Breast epithelium (tissue), 4 donors: ENCODE measurements around the gene UTP15. TPM values are rescaled to one million over a fixed set of nuclear protein-coding genes. Genes with fewer than 3 reads are reported as not detected.

Experiments used
- DNase-seq, 2 donors: peaks; one replicate each; pipeline ENCODE4 v3.0.0-alpha.2; 2019; ENCODE audit warnings: low spot score in 2 of 2
- H3K27ac ChIP-seq, 2 donors: fragments of 200-600 bp; sonication (generic) in 1 of 2; one replicate each; pipeline ENCODE4 v1.5.1; 2016 to 2019; ENCODE audit warnings: mild to moderate bottlenecking in 1 of 2
- H3K27me3 ChIP-seq, 2 donors: fragments of 200-600 bp; sonication (generic) in 1 of 2; one replicate each; pipeline versions ENCODE4 v1.5.1 to v1.6.0; 2017 to 2019; ENCODE audit warnings: control low read depth in 1 of 2, mild to moderate bottlenecking in 1 of 2
- H3K36me3 ChIP-seq: fragments of 200-600 bp; one replicate; pipeline ENCODE4 v1.5.1; 2019
- H3K4me1 ChIP-seq, 2 donors: fragments of 200-600 bp; sonication (generic); one replicate each; pipeline ENCODE4 v1.5.1; 2016 to 2019; ENCODE audit warnings: control low read depth in 1 of 2
- H3K4me3 ChIP-seq, 3 donors: fragments of 200-600 bp; sonication (generic); 1 replicate in 2 of 3; 2 replicates in 1 of 3; pipeline ENCODE4 v1.5.1; 2016 to 2019; ENCODE audit warnings: mild to moderate bottlenecking in 3 of 3, moderate library complexity in 2 of 3
- H3K9me3 ChIP-seq, 2 donors: fragments of 200-600 bp; sonication (generic) in 1 of 2; one replicate each; pipeline ENCODE4 v1.5.1; 2016 to 2019; ENCODE audit warnings: control low read depth in 1 of 2
- CTCF ChIP-seq, 3 donors: fragments of 450-650 bp; IDR thresholded peaks; one replicate each; pipeline ENCODE4 v1.5.1; 2016 to 2017; ENCODE audit warnings: antibody characterized with exemption in 3 of 3, mild to moderate bottlenecking in 3 of 3, moderate library complexity in 3 of 3
- POLR2A ChIP-seq: fragments of 450-650 bp; IDR thresholded peaks from one replicate; pipeline ENCODE4 v1.6.1; 2016; ENCODE audit warnings: antibody characterized with exemption, mild to moderate bottlenecking, moderate library complexity
- POLR2AphosphoS5 ChIP-seq, 3 donors: sonication (generic); formaldehyde crosslinking; IDR thresholded peaks; one replicate each; pipeline ENCODE4 v1.6.1; 2017; ENCODE audit warnings: antibody characterized with exemption in 3 of 3
- intact Hi-C: fragments of 100-400 bp; cut with DNase I; formaldehyde crosslinking; loops from one replicate; pipeline ENCODE4 v1.15.1; 2023; ENCODE audit warnings: low total_unique reads
- total RNA-seq, 3 donors: library from RNA; depleted of rRNA; stranded (reverse); fragments of >200 nt; gene quantifications; one replicate each; pipeline ENCODE4 v1.1.0, GENCODE V29; 2016

UTP15 gene
- total RNA-seq, 3 donors from 2014 or later, result 38.7 to 61.6 (median 39.0) TPM

GRCh38 chr5:73625372-73625943, 59.9 kb downstream of the UTP15 start:
- Histone ChIP-seq H3K27me3 (no peaks in the 10 kb centered on the region), H3K27ac (peak overlapping the region; percentile 83), H3K36me3 (no peaks in the 10 kb centered on the region), H3K9me3 (no peaks in the 10 kb centered on the region), H3K4me1 (peaks cover 0 to 3% of the 10 kb centered on the region in 2 donors), H3K4me3 (peak overlapping the region; percentile 54 to 83 (median 70))
- DNase-seq, result peak in 1 of 2 donors; percentile 51
- intact Hi-C loops, result no loop called here
- TF ChIP-seq POLR2AphosphoS5 (IDR thresholded peaks at IDR 0.05) (no peak), POLR2A (no peak), CTCF (IDR thresholded peaks at IDR 0.05) (no peak)

- Histone ChIP-seq H3K27me3 (no peaks in the 10 kb centered on the region), H3K36me3 (no peaks in the 10 kb centered on the region), H3K4me1 (peaks cover 0 to 3% of the 10 kb centered on the region in 2 donors), H3K9me3 (no peaks in the 10 kb centered on the region), H3K4me3 (peak within 1 kb of the TSS; percentile 54 to 83 (median 70)), H3K27ac (peak within 1 kb of the TSS; percentile 83)
- peak; percentile 23 to 64 for DNase-seq
- intact Hi-C loops, result no loop called here
- TF ChIP-seq POLR2AphosphoS5 (IDR thresholded peaks at IDR 0.05), result no peak
- no peak for TF ChIP-seq CTCF (IDR thresholded peaks at IDR 0.05)
- TF ChIP-seq POLR2A, result no peak
These were observed 60.6 kb downstream of the UTP15 start, which contains the start of gene ARHGEF28 for GRCh38 chr5:73625944-73626811. TSS of gene ARHGEF28 (plus strand) at chr5:73626196. CDS start at chr5:73684852, 58,656 bp downstream.

- peak overlapping the region; percentile 83 for H3K27ac ChIP-seq
- intact Hi-C loops, result no loop called here
- no peaks in the 10 kb centered on the region for H3K9me3 ChIP-seq
- no peak for DNase-seq
- TF ChIP-seq CTCF (IDR thresholded peaks at IDR 0.05) (no peak), POLR2A (no peak), POLR2AphosphoS5 (IDR thresholded peaks at IDR 0.05) (no peak)
- peak overlapping the region; percentile 54 to 83 (median 70) for H3K4me3 ChIP-seq
- H3K27me3 ChIP-seq, result no peaks in the 10 kb centered on the region
- peaks cover 0 to 3% of the 10 kb centered on the region in 2 donors for H3K4me1 ChIP-seq
- H3K36me3 ChIP-seq, result no peaks in the 10 kb centered on the region
These were observed 61.3 kb downstream of the UTP15 start for GRCh38 chr5:73626814-73627313.

GRCh38 chr5:73629456-73629855, 63.9 kb downstream of the UTP15 start:
- Histone ChIP-seq H3K27me3 (no peaks in the 10 kb centered on the region), H3K4me1 (peaks cover 0 to 3% of the 10 kb centered on the region in 2 donors), H3K36me3 (no peaks in the 10 kb centered on the region), H3K4me3 (no peak overlapping the region), H3K27ac (no peak overlapping the region), H3K9me3 (no peaks in the 10 kb centered on the region)
- TF ChIP-seq POLR2AphosphoS5 (IDR thresholded peaks at IDR 0.05) (no peak), POLR2A (no peak), CTCF (IDR thresholded peaks at IDR 0.05) (no peak)
- no peak for DNase-seq
- intact Hi-C loops, result no loop called here

- H3K4me3 ChIP-seq, result no peak overlapping the region
- TF ChIP-seq POLR2A (no peak), CTCF (IDR thresholded peaks at IDR 0.05) (no peak), POLR2AphosphoS5 (IDR thresholded peaks at IDR 0.05) (no peak)
- DNase-seq, result no peak
- H3K4me1 ChIP-seq, result peaks cover 0 to 3% of the 10 kb centered on the region in 2 donors
- intact Hi-C loops, result no loop called here
- H3K27me3 ChIP-seq, result no peaks in the 10 kb centered on the region
- H3K27ac ChIP-seq, result no peak overlapping the region
- H3K36me3 ChIP-seq, result no peaks in the 10 kb centered on the region
- H3K9me3 ChIP-seq, result no peaks in the 10 kb centered on the region
These were observed 65.2 kb downstream of the UTP15 start for GRCh38 chr5:73630765-73631164.
